Small intestine (tissue), 7 donors: ENCODE measurements around the gene CDK14. TPM values are rescaled to one million over a fixed set of nuclear protein-coding genes. Genes with fewer than 3 reads are reported as not detected.
"Not testable (repeated sequence)": the region's sequence is repeated elsewhere in the genome, so short reads cannot be mapped to it uniquely, and the experiment has no call there.

ENCODE experiments used
- DNase-seq, 2 donors: peaks; one replicate each; pipeline versions ENCODE4 v3.0.0 to v3.0.0-alpha.2; 2013
- FAIRE-seq: peaks from 2 replicates; lab custom pipeline; 2012; peaks lifted over from hg19 to GRCh38; lab: Jason Lieb, UNC
- H3K27ac ChIP-seq, 3 donors: one replicate each; pipeline ENCODE4 v1.5.1; 2013; ENCODE audit warnings: low read length in 2 of 3, mild to moderate bottlenecking in 2 of 3, control low read depth in 1 of 3, inconsistent platforms in 1 of 3, low read depth in 1 of 3, moderate library complexity in 1 of 3
- H3K27me3 ChIP-seq, 3 donors: one replicate each; pipeline ENCODE4 v1.6.1; 2013; ENCODE audit warnings: low read length in 3 of 3, inconsistent platforms in 1 of 3; ENCODE audit not compliant: control insufficient read depth in 3 of 3, insufficient read depth in 3 of 3
- H3K36me3 ChIP-seq, 3 donors: one replicate each; pipeline ENCODE4 v1.6.1; 2013; ENCODE audit warnings: low read length in 3 of 3, inconsistent platforms in 1 of 3, low read depth in 1 of 3, mild to moderate bottlenecking in 1 of 3, moderate library complexity in 1 of 3; ENCODE audit not compliant: control insufficient read depth in 3 of 3, insufficient read depth in 2 of 3
- H3K4me1 ChIP-seq, 3 donors: one replicate each; pipeline ENCODE4 v1.6.1; 2013; ENCODE audit warnings: low read length in 2 of 3, inconsistent platforms in 1 of 3, low read depth in 1 of 3, mild to moderate bottlenecking in 1 of 3, moderate library complexity in 1 of 3; ENCODE audit not compliant: control insufficient read depth in 3 of 3, insufficient read depth in 2 of 3
- H3K4me3 ChIP-seq, 3 donors: one replicate each; pipeline ENCODE4 v1.5.1; 2013; ENCODE audit warnings: low read length in 3 of 3, control low read depth in 1 of 3, inconsistent platforms in 1 of 3, low read depth in 1 of 3, mild to moderate bottlenecking in 1 of 3, moderate library complexity in 1 of 3
- H3K9me3 ChIP-seq, 2 donors: one replicate each; pipeline ENCODE4 v1.6.1; 2013; ENCODE audit warnings: low read depth in 1 of 2, low read length in 1 of 2; ENCODE audit not compliant: control insufficient read depth in 2 of 2, insufficient read depth in 1 of 2
- WGBS, 3 donors: extraction: QIAGEN DNeasy Blood & Tissue Kit; methylation state at CpG; one replicate each; pipeline ENCODE4 v1.1.7; 2013; 5-methylcytosine and 5-hydroxymethylcytosine counted together
- polyA plus RNA-seq, 4 donors: library from polyadenylated mRNA; stranded (reverse) in 3 of 4; unstranded in 1 of 4; fragments of 200-250 nt in 3 of 4; fragments of 120-200 nt in 1 of 4; gene quantifications; one replicate each; pipeline versions ENCODE4 v1.2.1 to v1.2.3, GENCODE V29; 2013
- donor health status: healthy with polysubstance abuse.
- donor health status: control.
- donor health status: control.
- donor health status: Bipolar disorder and iron deficiency.
- donor health status: healthy.

Gene CDK14
- polyA plus RNA-seq, 4 donors, result 1.1 to 6.3 (median 2.0) TPM; not detected in 1

- no peak for FAIRE-seq
Observed at GRCh38 chr7:91157579-91158320, 561.6 kb downstream of the CDK14 start.

GRCh38 chr7:91162436-91162835, 566.3 kb downstream of the CDK14 start:
- H3K36me3 ChIP-seq, result no peaks in the 10 kb centered on the region
- H3K27me3 ChIP-seq, result no peaks in the 10 kb centered on the region
- H3K9me3 ChIP-seq, result no peaks in the 10 kb centered on the region
- H3K4me1 ChIP-seq, result no peaks in the 10 kb centered on the region
- DNase-seq (no peak), FAIRE-seq (no peak)
- no peak overlapping the region for H3K4me3 ChIP-seq
- 59 to 79% (median 64%) methylated on average over 5 to 6 of the region's 6 CpGs for WGBS, 3 donors
- no peak overlapping the region for H3K27ac ChIP-seq

More at GRCh38 chr7:91157579-91158320, 561.6 kb downstream of the CDK14 start:
- no peaks in the 10 kb centered on the region for H3K27me3 ChIP-seq
- H3K4me1 ChIP-seq, result no peaks in the 10 kb centered on the region
- no peaks in the 10 kb centered on the region for H3K9me3 ChIP-seq
- H3K27ac ChIP-seq, result no peak overlapping the region
- DNase-seq, result no peak
- no peaks in the 10 kb centered on the region for H3K36me3 ChIP-seq
- 78 to 81% (median 80%) methylated on average over 6 of the region's 6 CpGs for WGBS, 3 donors
- no peak overlapping the region for H3K4me3 ChIP-seq

GRCh38 chr7:91164506-91164905, 568.4 kb downstream of the CDK14 start:
- H3K4me3 ChIP-seq, result no peak overlapping the region
- peak overlapping the region in 1 of 3 donors; percentile 52 for H3K27ac ChIP-seq
- no peaks in the 10 kb centered on the region for H3K36me3 ChIP-seq
- 79 to 95% (median 86%) methylated on average over 2 of the region's 2 CpGs for WGBS, 3 donors
- H3K4me1 ChIP-seq, result no peaks in the 10 kb centered on the region
- no peak for FAIRE-seq
- no peaks in the 10 kb centered on the region for H3K9me3 ChIP-seq
- DNase-seq, result no peak
- H3K27me3 ChIP-seq, result no peaks in the 10 kb centered on the region

GRCh38 chr7:91165006-91165845, 569.1 kb downstream of the CDK14 start:
- peak overlapping the region in 1 of 3 donors; percentile 80 for H3K27ac ChIP-seq
- no peak for FAIRE-seq
- 67 to 78% (median 71%) methylated on average over 9 of the region's 9 CpGs for WGBS, 3 donors

GRCh38 chr7:91165846-91166230, 569.7 kb downstream of the CDK14 start:
- no peaks in the 10 kb centered on the region for H3K9me3 ChIP-seq
- no peak overlapping the region for H3K4me3 ChIP-seq
- DNase-seq (no peak), FAIRE-seq (no peak)
- no peaks in the 10 kb centered on the region for H3K36me3 ChIP-seq
- H3K27me3 ChIP-seq, result no peaks in the 10 kb centered on the region
- no peak overlapping the region for H3K27ac ChIP-seq
- WGBS, 3 donors, result 76 to 82% (median 79%) methylated on average over 1 of the region's 1 CpG
- H3K4me1 ChIP-seq, result no peaks in the 10 kb centered on the region

More at GRCh38 chr7:91165006-91165845, 569.1 kb downstream of the CDK14 start:
- no peak overlapping the region for H3K4me3 ChIP-seq
- H3K36me3 ChIP-seq, result no peaks in the 10 kb centered on the region
- H3K4me1 ChIP-seq, result no peaks in the 10 kb centered on the region
- H3K27me3 ChIP-seq, result no peaks in the 10 kb centered on the region
- no peak for DNase-seq
- no peaks in the 10 kb centered on the region for H3K9me3 ChIP-seq

- FAIRE-seq (no peak), DNase-seq (no peak)
- Histone ChIP-seq H3K27ac (no peak overlapping the region), H3K4me3 (no peak overlapping the region), H3K27me3 (no peaks in the 10 kb centered on the region), H3K4me1 (no peaks in the 10 kb centered on the region), H3K9me3 (no peaks in the 10 kb centered on the region), H3K36me3 (no peaks in the 10 kb centered on the region)
- WGBS, 3 donors, result 70 to 73% (median 71%) methylated on average over 11 of the region's 11 CpGs
Observed at GRCh38 chr7:91168871-91169829, 573.0 kb downstream of the CDK14 start.

GRCh38 chr7:91169830-91170191, 573.7 kb downstream of the CDK14 start:
- no peaks in the 10 kb centered on the region for H3K27me3 ChIP-seq
- FAIRE-seq, result no peak

GRCh38 chr7:91173265-91173664, 577.1 kb downstream of the CDK14 start:
- DNase-seq, FAIRE-seq, H3K27ac ChIP-seq, H3K9me3 ChIP-seq, H3K36me3 ChIP-seq, H3K4me1 ChIP-seq, H3K27me3 ChIP-seq, H3K4me3 ChIP-seq: not testable (repeated sequence)
- 95 to 96% (median 95%) methylated on average over 5 to 6 of the region's 11 CpGs for WGBS, 3 donors

More at GRCh38 chr7:91169830-91170191, 573.7 kb downstream of the CDK14 start:
- H3K9me3 ChIP-seq, result no peaks in the 10 kb centered on the region
- DNase-seq, result no peak
- no peak overlapping the region for H3K4me3 ChIP-seq
- 59 to 69% (median 60%) methylated on average over 5 of the region's 5 CpGs for WGBS, 3 donors
- no peaks in the 10 kb centered on the region for H3K4me1 ChIP-seq
- no peaks in the 10 kb centered on the region for H3K36me3 ChIP-seq
- H3K27ac ChIP-seq, result no peak overlapping the region
